SK-N-SH (cell line): ENCODE data around the gene IKZF2. TPM values are rescaled to one million over a fixed set of nuclear protein-coding genes. Genes with fewer than 3 reads are reported as not detected.

Experiments
- CTCF ChIA-PET: fragments of 300-600, 350-600 bp; formaldehyde crosslinking; extraction: SDS; loops from one replicate; lab custom pipeline; 2021; lab: Yijun Ruan, JAX
- POLR2A ChIA-PET: fragments of 350-600 bp; sonication (Branson Sonifier 250); formaldehyde crosslinking; extraction: SDS; loops from one replicate; lab custom pipeline; 2020; ENCODE audit warnings: antibody characterized with exemption, inconsistent platforms; lab: Yijun Ruan, JAX
- DNase-seq: peaks from one replicate; pipeline ENCODE4 v3.0.0; 2012
- H2AFZ ChIP-seq: fragments of 200-600 bp; sonication (generic); 2 replicates; pipeline ENCODE4 v1.8.1; 2016; ENCODE audit warnings: antibody characterized with exemption, mild to moderate bottlenecking, low read depth
- H3F3A ChIP-seq: fragments of 200-600 bp; sonication (generic); replicated peaks from 2 replicates; pipeline ENCODE3; 2016; ENCODE audit warnings: antibody characterized with exemption, mild to moderate bottlenecking; ENCODE audit not compliant: insufficient read depth
- H3K27ac ChIP-seq, 2 experiments: fragments of 200-500 bp in 1 of 2; fragments of 200-600 bp in 1 of 2; sonication (Bioruptor generic) in 1 of 2; sonication (generic), shearing (Covaris generic) in 1 of 2; 2 replicates each; pipeline versions ENCODE4 v1.5.1 to v1.6.1; 2014 to 2016; ENCODE audit warnings: low read depth in 2 of 2, inconsistent platforms in 1 of 2, low read length in 1 of 2, mild to moderate bottlenecking in 1 of 2, mixed read lengths in 1 of 2
- H3K27me3 ChIP-seq: fragments of 200-600 bp; sonication (generic), shearing (Covaris generic); 2 replicates; pipeline ENCODE4 v1.6.1; 2016; ENCODE audit warnings: mixed run types; ENCODE audit not compliant: insufficient read depth
- H3K36me3 ChIP-seq, 2 experiments: fragments of 200-500 bp in 1 of 2; fragments of 200-600 bp in 1 of 2; sonication (Bioruptor generic) in 1 of 2; sonication (generic) in 1 of 2; replicated peaks in 1 of 2; 2 replicates each; pipeline versions ENCODE3 to v1.5.1; 2014 to 2016; ENCODE audit warnings: low read length in 1 of 2, mild to moderate bottlenecking in 1 of 2; ENCODE audit not compliant: insufficient read depth in 2 of 2, control insufficient read depth in 1 of 2
- H3K4me1 ChIP-seq, 2 experiments: fragments of 200-500 bp in 1 of 2; fragments of 200-600 bp in 1 of 2; sonication (Bioruptor generic) in 1 of 2; sonication (generic), shearing (Covaris generic) in 1 of 2; 2 replicates each; pipeline versions ENCODE4 v1.5.1 to v1.6.1; 2014 to 2016; ENCODE audit warnings: low read depth in 1 of 2, low read length in 1 of 2, mixed run types in 1 of 2; ENCODE audit not compliant: insufficient read depth in 2 of 2, control insufficient read depth in 1 of 2
- H3K4me2 ChIP-seq: fragments of 200-600 bp; sonication (generic), shearing (Covaris generic); 2 replicates; pipeline ENCODE4 v1.6.1; 2017; ENCODE audit warnings: mixed run types
- H3K4me3 ChIP-seq, 2 experiments: fragments of 200-500 bp in 1 of 2; fragments of 200-600 bp in 1 of 2; sonication (Bioruptor generic) in 1 of 2; sonication (generic), shearing (Covaris generic) in 1 of 2; 2 replicates each; pipeline versions ENCODE4 v1.5.1 to v1.8.1; 2014 to 2016; ENCODE audit warnings: low read depth in 2 of 2, inconsistent platforms in 1 of 2, low read length in 1 of 2, mild to moderate bottlenecking in 1 of 2, mixed read lengths in 1 of 2, moderate library complexity in 1 of 2
- H3K79me2 ChIP-seq: fragments of 200-600 bp; sonication (generic); 2 replicates; pipeline ENCODE4 v1.8.1; 2017; ENCODE audit warnings: mild to moderate bottlenecking; ENCODE audit not compliant: insufficient read depth
- H3K9ac ChIP-seq: fragments of 200-600 bp; sonication (generic); 2 replicates; pipeline ENCODE4 v1.6.1; 2017; ENCODE audit warnings: mixed run types
- H3K9me2 ChIP-seq: fragments of 200-600 bp; sonication (generic); 2 replicates; pipeline ENCODE4 v1.6.1; 2017; ENCODE audit warnings: mixed run types
- H3K9me3 ChIP-seq: fragments of 200-600 bp; sonication (generic); 2 replicates; pipeline ENCODE4 v1.6.1; 2017; ENCODE audit warnings: mixed run types, mild to moderate bottlenecking, moderate library complexity
- H4K20me1 ChIP-seq: fragments of 200-600 bp; sonication (generic); 2 replicates; pipeline ENCODE4 v1.6.1; 2017; ENCODE audit warnings: mild to moderate bottlenecking, mixed run types; ENCODE audit not compliant: insufficient read depth
- ELF1 ChIP-seq: IDR thresholded peaks from 2 replicates; pipeline ENCODE4 v1.4.0; 2012
- EP300 ChIP-seq, 2 experiments: IDR thresholded peaks; 2 replicates each; pipeline versions ENCODE4 v1.4.0 to v1.6.1; 2012; ENCODE audit warnings: borderline replicate concordance in 1 of 2, low read depth in 1 of 2, low read length in 1 of 2
- EZH2phosphoT487 ChIP-seq: fragments of 200-600 bp; sonication (generic); IDR thresholded peaks from 2 replicates; pipeline ENCODE4 v1.6.1; 2017; ENCODE audit warnings: low read depth, mixed run types, mild to moderate bottlenecking, antibody characterized with exemption, moderate library complexity, borderline replicate concordance
- FOSL2 ChIP-seq: IDR thresholded peaks from 2 replicates; pipeline ENCODE4 v1.4.0; 2012; ENCODE audit warnings: low read depth, mild to moderate bottlenecking, moderate library complexity, borderline replicate concordance
- GABPA ChIP-seq: IDR thresholded peaks from 2 replicates; pipeline ENCODE4 v1.4.0; 2012; ENCODE audit warnings: low read depth, mild to moderate bottlenecking
- GATA2 ChIP-seq: sonication (generic); formaldehyde crosslinking; IDR thresholded peaks from 2 replicates; pipeline ENCODE4 v1.5.0; 2020; ENCODE audit warnings: mild to moderate bottlenecking, missing genetic modification reagents
- NFIC ChIP-seq: IDR thresholded peaks from 2 replicates; pipeline ENCODE4 v1.4.0; 2012; ENCODE audit warnings: borderline replicate concordance
- PBX3 ChIP-seq: IDR thresholded peaks from 2 replicates; pipeline ENCODE4; 2012
- POLR2AphosphoS5 ChIP-seq: IDR thresholded peaks from 2 replicates; pipeline ENCODE4 v1.6.1; 2012; ENCODE audit warnings: low read depth, low read length
- RAD21 ChIP-seq: IDR thresholded peaks from 2 replicates; pipeline ENCODE4 v1.6.1; 2012; ENCODE audit warnings: mild to moderate bottlenecking, low read length
- RCOR1 ChIP-seq: fragments of 150-350 bp; IDR thresholded peaks from 2 replicates; pipeline ENCODE4 v1.6.1; 2017; ENCODE audit warnings: antibody characterized with exemption, low read length
- REST ChIP-seq: IDR thresholded peaks from 2 replicates; pipeline ENCODE4 v1.6.1; 2012; ENCODE audit warnings: mild to moderate bottlenecking, low read depth, low read length, moderate library complexity
- TAF1 ChIP-seq: IDR thresholded peaks from 2 replicates; pipeline ENCODE4 v1.6.1; 2012; ENCODE audit warnings: low read depth, mild to moderate bottlenecking, low read length, moderate library complexity, borderline replicate concordance
- TEAD4 ChIP-seq: IDR thresholded peaks from 2 replicates; pipeline ENCODE4 v1.4.0; 2012; ENCODE audit warnings: mild to moderate bottlenecking, borderline replicate concordance; ENCODE audit not compliant: insufficient read depth
- YY1 ChIP-seq: IDR thresholded peaks from 2 replicates; pipeline ENCODE4 v1.4.0; 2012; ENCODE audit warnings: low read depth, mild to moderate bottlenecking
- WGBS: methylation state at CpG from one replicate; pipeline ENCODE4 v1.1.6; 2017; ENCODE audit warnings: low lambda C conversion rate; 5-methylcytosine and 5-hydroxymethylcytosine counted together
- polyA plus RNA-seq, 3 experiments: library from polyadenylated mRNA; depleted of rRNA; stranded (reverse); fragments of >200 nt; gene quantifications; 2 replicates each; pipeline ENCODE4 v1.2.3, GENCODE V29; 2012

The IKZF2 gene
- polyA plus RNA-seq, 1 of the 3 experiments (the other 2 are of a cell fraction) = 1.3 TPM

GRCh38 chr2:213010106-213010779 is 141.2 kb downstream of the IKZF2 start:
- ChIA-PET POLR2A (no interaction called here), CTCF (no interaction called here)
- Histone ChIP-seq H3K9me2 (no peaks in the 10 kb centered on the region), H3F3A (no peaks in the 10 kb centered on the region), H4K20me1 (no peaks in the 10 kb centered on the region), H2AFZ (no peak overlapping the region), H3K27me3 (no peaks in the 10 kb centered on the region), H3K9ac (no peak overlapping the region), H3K4me3 (no peak overlapping the region), H3K4me2 (no peak overlapping the region), H3K4me1 (no peaks in the 10 kb centered on the region), H3K27ac (no peak overlapping the region), H3K36me3 (peaks cover 0 to 4% of the 10 kb centered on the region in 2 experiments), H3K9me3 (no peaks in the 10 kb centered on the region), H3K79me2 (no peaks in the 10 kb centered on the region)
- WGBS = 68% methylated on average over 1 of the region's 1 CpG
- TF ChIP-seq GATA2 (no peak), ELF1 (no peak), EP300 (IDR thresholded peaks at IDR 0.05; ENCODE audit: borderline replicate concordance in 1 of 2, low read depth in 1 of 2, low read length in 1 of 2) (no peak), POLR2AphosphoS5 (no peak), GABPA (no peak), RAD21 (no peak), EZH2phosphoT487 (no peak), TEAD4 (no peak), FOSL2 (no peak), YY1 (no peak), TAF1 (no peak), RCOR1 (no peak), PBX3 (no peak), NFIC (no peak), REST (no peak)
- no peak for DNase-seq
